A549 (cell line): Measurements from ENCODE around the gene SDC1. TPM values are rescaled to one million over a fixed set of nuclear protein-coding genes. Genes with fewer than 3 reads are reported as not detected.
A peak's percentile ranks its signal among the peaks of the same experiment; 100 is the strongest.

ENCODE experiments used
- ATAC-seq, 2 experiments: fragments of 200-7000 bp in 1 of 2; fragments of >200 bp in 1 of 2; cut with Nextera tagmentation in 1 of 2; cut with Tn5 transposase in 1 of 2; 3 replicates each; pipeline versions ENCODE4 v1.8.0 to v1.9.1; 2018 to 2020; ENCODE audit warnings: mild to moderate bottlenecking in 1 of 2, moderate library complexity in 1 of 2
- CTCF ChIA-PET: fragments of 300-600 bp; sonication (Branson Sonifier 250); formaldehyde crosslinking; extraction: SDS; loops from one replicate; lab custom pipeline; 2021; ENCODE audit warnings: antibody characterized with exemption, inconsistent platforms; lab: Yijun Ruan, JAX
- POLR2A ChIA-PET: fragments of 350-600 bp; formaldehyde crosslinking; extraction: SDS; loops from one replicate; lab custom pipeline; 2021; ENCODE audit warnings: antibody characterized with exemption, inconsistent platforms; lab: Yijun Ruan, JAX
- DNase-seq, 2 experiments: peaks; one replicate each; pipeline versions ENCODE4 v3.0.0 to v3.0.0-alpha.2; 2011 to 2016; ENCODE audit warnings: low read depth in 1 of 2, low spot score in 1 of 2
- FAIRE-seq: peaks from 2 replicates; lab custom pipeline; 2011; peaks lifted over from hg19 to GRCh38; lab: Jason Lieb, UNC
- H3K27ac ChIP-seq, 2 experiments: fragments of >200 bp; sonication (Bioruptor Twin); formaldehyde crosslinking; 3 replicates each; pipeline ENCODE4 v1.5.1; 2016 to 2017
- H3K4me1 ChIP-seq: fragments of >200 bp; sonication (Bioruptor Twin); formaldehyde crosslinking; 3 replicates; pipeline ENCODE4 v1.6.1; 2016
- H3K4me2 ChIP-seq: fragments of >200 bp; sonication (Bioruptor Twin); formaldehyde crosslinking; 3 replicates; pipeline ENCODE4 v1.6.1; 2016
- H3K4me3 ChIP-seq: fragments of >200 bp; sonication (Bioruptor Twin); formaldehyde crosslinking; 3 replicates; pipeline ENCODE4 v1.5.1; 2016
- H3K9me3 ChIP-seq: fragments of >200 bp; sonication (Bioruptor Twin); formaldehyde crosslinking; 3 replicates; pipeline ENCODE4 v1.6.1; 2016
- ATOH8 ChIP-seq: fragments of 250-450 bp; sonication (Bioruptor Pico); IDR thresholded peaks from 2 replicates; pipeline ENCODE4 v1.5.0; 2020; ENCODE audit warnings: low read depth, mild to moderate bottlenecking, moderate library complexity
- CBX2 ChIP-seq: fragments of 200-600 bp; sonication (generic); IDR thresholded peaks from 2 replicates; pipeline ENCODE4 v1.6.1; 2016; ENCODE audit warnings: low read depth, mild to moderate bottlenecking, borderline replicate concordance
- CBX8 ChIP-seq: fragments of 200-600 bp; sonication (generic); IDR thresholded peaks from 2 replicates; pipeline ENCODE4 v1.6.1; 2016
- CHD4 ChIP-seq: fragments of 200-600 bp; sonication (generic); IDR thresholded peaks from 2 replicates; pipeline ENCODE4 v1.6.1; 2016; ENCODE audit warnings: antibody characterized with exemption, mild to moderate bottlenecking, borderline replicate concordance
- EHMT2 ChIP-seq: fragments of 200-600 bp; sonication (generic); IDR thresholded peaks from 2 replicates; pipeline ENCODE4 v1.6.1; 2016; ENCODE audit warnings: antibody characterized with exemption, low read depth, mild to moderate bottlenecking, moderate library complexity
- EP300 ChIP-seq, 2 experiments: fragments of >200 bp; sonication (Bioruptor Twin); formaldehyde crosslinking; IDR thresholded peaks; 2 replicates in 1 of 2; 3 replicates in 1 of 2; pipeline ENCODE4 v1.6.1; 2016 to 2017
- ESRRA ChIP-seq: fragments of 150-350 bp; IDR thresholded peaks from 2 replicates; pipeline ENCODE4 v1.6.1; 2014; ENCODE audit warnings: mild to moderate bottlenecking, low read length, borderline replicate concordance
- FOXS1 ChIP-seq: fragments of 250-450 bp; sonication (Bioruptor Pico); IDR thresholded peaks from 2 replicates; pipeline ENCODE4 v1.5.0; 2020; ENCODE audit warnings: mild to moderate bottlenecking, moderate library complexity
- HES2 ChIP-seq: fragments of >200 bp; sonication (Bioruptor Twin); formaldehyde crosslinking; IDR thresholded peaks from 2 replicates; pipeline ENCODE4 v1.6.1; 2016
- HOXA7 ChIP-seq: fragments of 250-450 bp; sonication (Bioruptor Pico); IDR thresholded peaks from 2 replicates; pipeline ENCODE4 v1.5.0; 2020; ENCODE audit warnings: mild to moderate bottlenecking, moderate library complexity
- HOXB5 ChIP-seq: fragments of 250-450 bp; sonication (Bioruptor Pico); IDR thresholded peaks from 2 replicates; pipeline ENCODE4 v1.5.0; 2020; ENCODE audit warnings: mild to moderate bottlenecking, moderate library complexity
- JUN ChIP-seq, 2 experiments: fragments of >200 bp; sonication (Bioruptor Twin); formaldehyde crosslinking; IDR thresholded peaks; 2 replicates in 1 of 2; 3 replicates in 1 of 2; pipeline ENCODE4 v1.6.1; 2016 to 2017
- JUNB ChIP-seq: fragments of >200 bp; sonication (Bioruptor Twin); formaldehyde crosslinking; IDR thresholded peaks from 2 replicates; pipeline ENCODE4 v1.6.1; 2016
- MAFK ChIP-seq: fragments of 450-650 bp; IDR thresholded peaks from 2 replicates; pipeline ENCODE4 v1.6.1; 2014; ENCODE audit not compliant: partially characterized antibody
- MAX ChIP-seq: IDR thresholded peaks from 2 replicates; pipeline ENCODE4 v1.6.1; 2012
- POLR2A ChIP-seq: IDR thresholded peaks from 2 replicates; pipeline ENCODE4 v1.6.1; 2012; ENCODE audit warnings: mild to moderate bottlenecking, low read length
- RAD21 ChIP-seq, 2 experiments: fragments of >200 bp in 1 of 2; sonication (Bioruptor Twin) in 1 of 2; formaldehyde crosslinking in 1 of 2; IDR thresholded peaks in 1 of 2; conservative IDR thresholded peaks in 1 of 2; 2 replicates in 1 of 2; 3 replicates in 1 of 2; pipeline ENCODE4 v1.6.1; 2012 to 2018; ENCODE audit warnings: inconsistent platforms in 1 of 2
- RARB ChIP-seq: fragments of 250-450 bp; sonication (Bioruptor Pico); IDR thresholded peaks from 2 replicates; pipeline ENCODE4 v1.8.0; 2021; ENCODE audit warnings: mild to moderate bottlenecking, moderate library complexity
- RCOR1 ChIP-seq: fragments of 150-350 bp; IDR thresholded peaks from 2 replicates; pipeline ENCODE4 v1.6.1; 2014; ENCODE audit warnings: antibody characterized with exemption, low read length, low read depth
- RFX5 ChIP-seq: fragments of 450-650 bp; IDR thresholded peaks from 2 replicates; pipeline ENCODE4 v1.7.1; 2014; ENCODE audit warnings: antibody characterized with exemption, mild to moderate bottlenecking, moderate library complexity
- RNF2 ChIP-seq: fragments of 200-600 bp; sonication (generic); IDR thresholded peaks from 2 replicates; pipeline ENCODE4 v1.6.1; 2016; ENCODE audit warnings: low read depth, mild to moderate bottlenecking, antibody characterized with exemption, moderate library complexity, borderline replicate concordance
- SMC3 ChIP-seq: fragments of >200 bp; sonication (Bioruptor Twin); formaldehyde crosslinking; IDR thresholded peaks from 3 replicates; pipeline ENCODE4 v1.6.1; 2018; ENCODE audit warnings: inconsistent platforms
- TFCP2L1 ChIP-seq: fragments of 250-450 bp; sonication (Bioruptor Pico); IDR thresholded peaks from 2 replicates; pipeline ENCODE4 v1.5.0; 2021; ENCODE audit warnings: mild to moderate bottlenecking
- TP53 ChIP-seq: fragments of 250-450 bp; sonication (Bioruptor Pico); IDR thresholded peaks from 2 replicates; pipeline ENCODE4 v1.5.0; 2021; ENCODE audit warnings: mild to moderate bottlenecking, moderate library complexity
- ZC3H11A ChIP-seq: fragments of 450-650 bp; IDR thresholded peaks from 2 replicates; pipeline ENCODE4 v1.6.1; 2014; ENCODE audit warnings: antibody characterized with exemption, mild to moderate bottlenecking
- ZFP36 ChIP-seq: fragments of 450-650 bp; IDR thresholded peaks from 2 replicates; pipeline ENCODE4 v1.6.1; 2014; ENCODE audit warnings: borderline replicate concordance; ENCODE audit not compliant: partially characterized antibody
- ZSCAN20 ChIP-seq: fragments of 250-450 bp; sonication (Bioruptor Pico); IDR thresholded peaks from 2 replicates; pipeline ENCODE4 v1.8.0; 2022; ENCODE audit warnings: mild to moderate bottlenecking, moderate library complexity
- WGBS: methylation state at CpG from one replicate; pipeline ENCODE4 v1.1.6; 2017; ENCODE audit errors: missing lambda C conversion rate; 5-methylcytosine and 5-hydroxymethylcytosine counted together
- polyA plus RNA-seq, 4 experiments: library from polyadenylated mRNA; depleted of rRNA in 3 of 4; stranded (reverse); fragments of >200 nt; fragmentation: RNase III in 1 of 4; extraction: RNeasy Plus Mini Kit Qiagen cat#74134 plus additional on column Dnase treatment in 1 of 4; gene quantifications; 2 replicates in 3 of 4; 3 replicates in 1 of 4; pipeline ENCODE4 v1.2.3, GENCODE V29; 2011 to 2017
- TF ChIP-seq, protein P1 (sequence below): IDR thresholded peaks from 2 replicates; pipeline ENCODE4 v1.6.1; 2012; ENCODE audit warnings: low read depth, borderline replicate concordance
- TF ChIP-seq, protein P2 (sequence below): fragments of 450-650 bp; IDR thresholded peaks from 2 replicates; pipeline ENCODE4 v1.6.1; 2014; ENCODE audit warnings: antibody characterized with exemption
- TF ChIP-seq, protein P3 (sequence below): IDR thresholded peaks from 2 replicates; pipeline ENCODE4 v1.6.1; 2012

SDC1 gene
- polyA plus RNA-seq, 2 of the 4 experiments (the other 2 are of a cell fraction): 116 to 171 TPM

GRCh38 chr2:20177556-20178248 lies 47.2 kb downstream of the SDC1 start:
- ChIA-PET CTCF (interaction anchor here (0.7 to 12.5 kb wide), 14 partner anchors 8 to 126 kb away, joined by 3 to 115 read pairs (median 6); partner anchors contain the start of gene SDC1), POLR2A (interaction anchor here (0.8 kb wide), 1 partner anchor 48 kb away, joined by 3 read pairs; the partner anchor contains the start of gene SDC1)
- 91% methylated on average over 10 of the region's 10 CpGs for WGBS
- Histone ChIP-seq H3K27ac (peak overlapping the region; percentile 90 to 98), H3K4me3 (no peak overlapping the region), H3K4me2 (no peak overlapping the region), H3K9me3 (no peaks in the 10 kb centered on the region), H3K4me1 (peaks cover 44% of the 10 kb centered on the region)
- no peak for FAIRE-seq
- TF ChIP-seq ZFP36 (no peak), FOXS1 (CRISPR knock-in tag) (no peak), EP300 (IDR thresholded peaks at IDR 0.05) (no peak), HOXA7 (no peak), POLR2A (no peak), HOXB5 (no peak), RFX5 (no peak), SMC3 (no peak), ESRRA (no peak), RAD21 (conservative IDR thresholded peaks at IDR 0.05 in 1 of 2, IDR thresholded peaks at IDR 0.05 in 1 of 2) (no peak), MAFK (no peak), RCOR1 (no peak), ZC3H11A (no peak), TFCP2L1 (CRISPR knock-in tag) (no peak), JUNB (no peak), EHMT2 (no peak), JUN (IDR thresholded peaks at IDR 0.05) (no peak)
- TF ChIP-seq, protein P1, sequence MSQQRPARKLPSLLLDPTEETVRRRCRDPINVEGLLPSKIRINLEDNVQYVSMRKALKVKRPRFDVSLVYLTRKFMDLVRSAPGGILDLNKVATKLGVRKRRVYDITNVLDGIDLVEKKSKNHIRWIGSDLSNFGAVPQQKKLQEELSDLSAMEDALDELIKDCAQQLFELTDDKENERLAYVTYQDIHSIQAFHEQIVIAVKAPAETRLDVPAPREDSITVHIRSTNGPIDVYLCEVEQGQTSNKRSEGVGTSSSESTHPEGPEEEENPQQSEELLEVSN: no peak
- TF ChIP-seq, protein P2, sequence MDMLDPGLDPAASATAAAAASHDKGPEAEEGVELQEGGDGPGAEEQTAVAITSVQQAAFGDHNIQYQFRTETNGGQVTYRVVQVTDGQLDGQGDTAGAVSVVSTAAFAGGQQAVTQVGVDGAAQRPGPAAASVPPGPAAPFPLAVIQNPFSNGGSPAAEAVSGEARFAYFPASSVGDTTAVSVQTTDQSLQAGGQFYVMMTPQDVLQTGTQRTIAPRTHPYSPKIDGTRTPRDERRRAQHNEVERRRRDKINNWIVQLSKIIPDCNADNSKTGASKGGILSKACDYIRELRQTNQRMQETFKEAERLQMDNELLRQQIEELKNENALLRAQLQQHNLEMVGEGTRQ: no peak
- ATAC-seq: no peak
- DNase-seq: no peak

DNA sequence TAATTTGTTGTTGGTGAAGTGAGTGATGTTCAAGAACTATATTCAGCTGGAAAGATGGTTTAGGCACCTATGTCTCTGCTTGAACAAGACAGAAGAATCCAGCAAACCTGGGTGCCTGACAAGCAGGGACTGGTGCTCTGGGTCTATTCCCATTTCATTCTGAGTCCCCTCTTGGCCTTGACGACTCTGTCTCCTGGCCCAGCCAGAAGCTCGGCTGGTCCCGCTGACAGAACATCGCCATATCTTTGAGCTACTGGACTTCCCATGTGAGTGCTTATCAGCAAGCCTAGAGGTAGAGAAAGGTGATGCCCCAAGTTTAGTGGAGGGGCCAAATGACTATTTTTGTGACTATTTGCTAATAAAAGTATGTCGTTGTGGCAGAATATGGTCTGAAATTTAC lies 48.2 kb downstream of the SDC1 start:
- FAIRE-seq: no peak
- POLR2A ChIA-PET: no interaction called here

GRCh38 chr2:20175931-20176330 lies 49.0 kb downstream of the SDC1 start:
- DNase-seq: no peak
- no peak overlapping the region for H3K4me2 ChIP-seq
- TF ChIP-seq TP53 (CRISPR knock-in tag): no peak
- no peak for TF ChIP-seq MAX
- no peak for TF ChIP-seq HOXB5
- TF ChIP-seq ATOH8 (CRISPR knock-in tag): no peak
- TF ChIP-seq ESRRA: no peak
- no peak for TF ChIP-seq RNF2
- TF ChIP-seq, protein P3, sequence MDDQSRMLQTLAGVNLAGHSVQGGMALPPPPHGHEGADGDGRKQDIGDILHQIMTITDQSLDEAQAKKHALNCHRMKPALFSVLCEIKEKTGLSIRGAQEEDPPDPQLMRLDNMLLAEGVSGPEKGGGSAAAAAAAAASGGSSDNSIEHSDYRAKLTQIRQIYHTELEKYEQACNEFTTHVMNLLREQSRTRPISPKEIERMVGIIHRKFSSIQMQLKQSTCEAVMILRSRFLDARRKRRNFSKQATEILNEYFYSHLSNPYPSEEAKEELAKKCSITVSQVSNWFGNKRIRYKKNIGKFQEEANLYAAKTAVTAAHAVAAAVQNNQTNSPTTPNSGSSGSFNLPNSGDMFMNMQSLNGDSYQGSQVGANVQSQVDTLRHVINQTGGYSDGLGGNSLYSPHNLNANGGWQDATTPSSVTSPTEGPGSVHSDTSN: no peak
- no peak for TF ChIP-seq EHMT2
- TF ChIP-seq ZFP36: no peak
- no peak for TF ChIP-seq CHD4
- TF ChIP-seq, all 56 proteins: peak for 0
- Histone ChIP-seq H3K9me3 (no peaks in the 10 kb centered on the region), H3K4me1 (peaks cover 27% of the 10 kb centered on the region), H3K4me3 (no peak overlapping the region), H3K27ac (no peak overlapping the region)
- no peak for FAIRE-seq
- WGBS: 95% methylated on average over 3 of the region's 3 CpGs
- no peak for ATAC-seq
- POLR2A ChIA-PET: no interaction called here
- CTCF ChIA-PET: interaction anchor here (1.4 to 12.5 kb wide), 4 partner anchors 8 to 49 kb away, joined by 7 to 115 read pairs (median 82); partner anchors contain the start of gene SDC1

More for the DNA sequence above, 48.2 kb downstream of the SDC1 start:
- peaks cover 35% of the 10 kb centered on the region for H3K4me1 ChIP-seq
- H3K9me3 ChIP-seq: no peaks in the 10 kb centered on the region
- peak overlapping the region in 1 of 2 experiments; percentile 90; a peak in 2 of 6 replicates for H3K27ac ChIP-seq
- ATAC-seq (no peak), DNase-seq (no peak)
- CTCF ChIA-PET: interaction anchor here (1.0 to 12.5 kb wide), 7 partner anchors 9 to 73 kb away, joined by 4 to 115 read pairs (median 20); partner anchors contain the start of gene SDC1
- whole genome bisulfite sequencing: 96% methylated on average over 5 of the region's 5 CpGs
- no peak overlapping the region for H3K4me3 ChIP-seq
- TF ChIP-seq CBX2 (no peak), ZSCAN20 (CRISPR knock-in tag) (no peak), HES2 (no peak), RAD21 (conservative IDR thresholded peaks at IDR 0.05 in 1 of 2, IDR thresholded peaks at IDR 0.05 in 1 of 2) (no peak), CBX8 (no peak), RARB (no peak), SMC3 (no peak)
- H3K4me2 ChIP-seq: no peak overlapping the region
